HFFc6 (cell line): ENCODE results near the gene PAEP. TPM values are rescaled to one million over a fixed set of nuclear protein-coding genes. Genes with fewer than 3 reads are reported as not detected.

Experiments used
- DNase-seq: peaks from one replicate; pipeline ENCODE4 v3.0.0-alpha.2; 2018
- H3K27ac Mint-ChIP-seq: 2 replicates; pipeline ENCODE4 v1.8.0; 2020; ENCODE audit warnings: mild to moderate bottlenecking, mixed read lengths
- H3K27me3 Mint-ChIP-seq: 2 replicates; pipeline ENCODE4 v1.8.0; 2021; ENCODE audit warnings: mild to moderate bottlenecking, moderate library complexity, mixed read lengths; ENCODE audit not compliant: insufficient read depth
- H3K36me3 Mint-ChIP-seq: 2 replicates; pipeline ENCODE4 v1.8.0; 2021; ENCODE audit warnings: low read depth, mixed read lengths
- H3K4me1 Mint-ChIP-seq: 2 replicates; pipeline ENCODE4 v1.8.0; 2020; ENCODE audit warnings: low read depth, mixed read lengths
- H3K4me3 Mint-ChIP-seq: 2 replicates; pipeline ENCODE4 v1.8.0; 2020; ENCODE audit warnings: mild to moderate bottlenecking, moderate library complexity, mixed read lengths
- H3K9me3 Mint-ChIP-seq: 2 replicates; pipeline ENCODE4 v1.8.0; 2020; ENCODE audit warnings: mild to moderate bottlenecking, mixed read lengths
- CTCF ChIP-seq: fragments of 200-600 bp; sonication (generic); IDR thresholded peaks from 2 replicates; pipeline ENCODE4 v1.5.0; 2021; ENCODE audit warnings: antibody characterized with exemption, mild to moderate bottlenecking
- total RNA-seq, 6 experiments: library from RNA; stranded (reverse); fragmentation: NEBNext Ultra II Directional; extraction: Animal tissue kit (Norgen Biotek cat#: 25700); gene quantifications; 2 replicates in 1 of 6; 3 replicates in 5 of 6; pipeline ENCODE4 v1.2.3, GENCODE V29; 2021

PAEP gene
- total RNA-seq, 6 experiments from 2014 or later: not detected

- no peak for TF ChIP-seq CTCF
- no peaks in the 10 kb centered on the region for H3K36me3 Mint-ChIP-seq
- H3K9me3 Mint-ChIP-seq: peaks cover 4% of the 10 kb centered on the region; the same call in 1 of the 2 replicates
- DNase-seq: no peak
- peaks cover 11% of the 10 kb centered on the region for H3K27me3 Mint-ChIP-seq
- H3K27ac Mint-ChIP-seq: no peak overlapping the region
- H3K4me3 Mint-ChIP-seq: no peak overlapping the region
- no peaks in the 10 kb centered on the region for H3K4me1 Mint-ChIP-seq
These were observed 51.7 kb downstream of the PAEP start for GRCh38 chr9:135612981-135613910.

- no peak for TF ChIP-seq CTCF
- no peak overlapping the region for H3K27ac Mint-ChIP-seq
- H3K36me3 Mint-ChIP-seq: no peaks in the 10 kb centered on the region
- no peaks in the 10 kb centered on the region for H3K4me1 Mint-ChIP-seq
- peaks cover 11% of the 10 kb centered on the region for H3K27me3 Mint-ChIP-seq
- no peak overlapping the region for H3K4me3 Mint-ChIP-seq
- peaks cover 4% of the 10 kb centered on the region; the same call in 1 of the 2 replicates for H3K9me3 Mint-ChIP-seq
- no peak for DNase-seq
These were observed 52.6 kb downstream of the PAEP start for GRCh38 chr9:135613946-135614805.

GRCh38 chr9:135614821-135615665 lies 53.5 kb downstream of the PAEP start:
- no peaks in the 10 kb centered on the region for H3K36me3 Mint-ChIP-seq
- H3K27me3 Mint-ChIP-seq: peaks cover 6% of the 10 kb centered on the region
- no peak overlapping the region for H3K27ac Mint-ChIP-seq
- H3K4me1 Mint-ChIP-seq: no peaks in the 10 kb centered on the region
- no peak for DNase-seq
- H3K4me3 Mint-ChIP-seq: no peak overlapping the region
- TF ChIP-seq CTCF: no peak
- H3K9me3 Mint-ChIP-seq: peaks cover 4% of the 10 kb centered on the region; the same call in 1 of the 2 replicates

- H3K27me3 Mint-ChIP-seq: peaks cover 7% of the 10 kb centered on the region
- no peaks in the 10 kb centered on the region for H3K4me1 Mint-ChIP-seq
- no peaks in the 10 kb centered on the region for H3K36me3 Mint-ChIP-seq
- peaks cover 4% of the 10 kb centered on the region; the same call in 1 of the 2 replicates for H3K9me3 Mint-ChIP-seq
- no peak overlapping the region for H3K27ac Mint-ChIP-seq
- peak; percentile 42 for TF ChIP-seq CTCF
- no peak overlapping the region for H3K4me3 Mint-ChIP-seq
- DNase-seq: no peak
These were observed 54.4 kb downstream of the PAEP start for GRCh38 chr9:135615666-135616618.

Other genes with a start within 250 kb of the PAEP start
- gene PPP1R26, start 82.0 kb upstream of the PAEP start, total RNA-seq: 10 to 100 TPM; 10.6 to 14.9 (median 11.0) TPM
- 10 to 100 TPM; 37.5 to 43.3 (median 38.6) TPM for gene MRPS2, start 61.1 kb upstream of the PAEP start, total RNA-seq
- gene LCN1, start 40.3 kb upstream of the PAEP start, total RNA-seq: under 1 TPM in 2 of 6 experiments, not detected in 4; 0.28 to 0.46 TPM
- not detected for gene OBP2A, start 15.6 kb upstream of the PAEP start, total RNA-seq
- not detected for gene GLT6D1, start 77.8 kb downstream of the PAEP start, total RNA-seq
- gene LCN9, start 101.6 kb downstream of the PAEP start, total RNA-seq: not detected
- gene SOHLH1, start 137.7 kb downstream of the PAEP start, total RNA-seq: not detected
- not detected for gene KCNT1, start 140.4 kb downstream of the PAEP start, total RNA-seq